ENCODE measurements around the gene DOK3. TPM values are rescaled to one million over a fixed set of nuclear protein-coding genes. Genes with fewer than 3 reads are reported as not detected.

DOK3 gene
- polyA plus RNA-seq, 1 donor (not counting 4 experiments of a cell fraction or from before 2014, with no cell fraction given) = 1.7 TPM

GRCh38 chr5:177516601-177517568 lies 7.3 kb upstream of the DOK3 start, which contains the start of gene DDX41:
Gene DDX41, minus strand, starts transcription at chr5:177516961. Its CDS starts 16 bp downstream, at chr5:177516945.
- Histone ChIP-seq H3K4me2 (ENCODE audit: control insufficient read depth, extremely low read depth, insufficient read depth, low read depth, low read length) (peak within 1 kb of the TSS; percentile 88), H2AFZ (ENCODE audit: control insufficient read depth, low read length) (peak within 1 kb of the TSS; percentile 92), H3K36me3 (ENCODE audit: control insufficient read depth in 2 of 2, extremely low read depth in 1 of 2, insufficient read depth in 2 of 2, low read length in 2 of 2) (peaks cover 32 to 44% of the 10 kb centered on the region in 2 experiments), H3K9me1 (ENCODE audit: control insufficient read depth, extremely low read depth, insufficient read depth, low read length) (no peaks in the 10 kb centered on the region), H3K4me1 (ENCODE audit: control insufficient read depth, extremely low read depth, insufficient read depth, low read length) (peaks cover 15% of the 10 kb centered on the region), H3K9me3 (ENCODE audit: control insufficient read depth, low read depth, low read length) (no peaks in the 10 kb centered on the region), H3K4me3 (ENCODE audit: control insufficient read depth in 2 of 3, extremely low read depth in 1 of 3, insufficient read depth in 2 of 3, low read depth in 1 of 3, low read length in 3 of 3) (peak within 1 kb of the TSS; percentile 65 to 80 (median 77)), H4K20me1 (ENCODE audit: control insufficient read depth, extremely low read depth, insufficient read depth, low read length) (no peaks in the 10 kb centered on the region), H3K79me2 (ENCODE audit: control insufficient read depth, insufficient read depth, low read length) (peaks cover 29% of the 10 kb centered on the region), H3K27ac (ENCODE audit: control insufficient read depth, insufficient read depth, low read length) (peak within 1 kb of the TSS; percentile 68), H3K27me3 (ENCODE audit: control insufficient read depth, extremely low read depth, insufficient read depth, low read length) (no peaks in the 10 kb centered on the region), H3K9ac (ENCODE audit: control insufficient read depth, extremely low read depth, insufficient read depth, low read length) (peak within 1 kb of the TSS; percentile 85)
- TF ChIP-seq, protein P1, sequence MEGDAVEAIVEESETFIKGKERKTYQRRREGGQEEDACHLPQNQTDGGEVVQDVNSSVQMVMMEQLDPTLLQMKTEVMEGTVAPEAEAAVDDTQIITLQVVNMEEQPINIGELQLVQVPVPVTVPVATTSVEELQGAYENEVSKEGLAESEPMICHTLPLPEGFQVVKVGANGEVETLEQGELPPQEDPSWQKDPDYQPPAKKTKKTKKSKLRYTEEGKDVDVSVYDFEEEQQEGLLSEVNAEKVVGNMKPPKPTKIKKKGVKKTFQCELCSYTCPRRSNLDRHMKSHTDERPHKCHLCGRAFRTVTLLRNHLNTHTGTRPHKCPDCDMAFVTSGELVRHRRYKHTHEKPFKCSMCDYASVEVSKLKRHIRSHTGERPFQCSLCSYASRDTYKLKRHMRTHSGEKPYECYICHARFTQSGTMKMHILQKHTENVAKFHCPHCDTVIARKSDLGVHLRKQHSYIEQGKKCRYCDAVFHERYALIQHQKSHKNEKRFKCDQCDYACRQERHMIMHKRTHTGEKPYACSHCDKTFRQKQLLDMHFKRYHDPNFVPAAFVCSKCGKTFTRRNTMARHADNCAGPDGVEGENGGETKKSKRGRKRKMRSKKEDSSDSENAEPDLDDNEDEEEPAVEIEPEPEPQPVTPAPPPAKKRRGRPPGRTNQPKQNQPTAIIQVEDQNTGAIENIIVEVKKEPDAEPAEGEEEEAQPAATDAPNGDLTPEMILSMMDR (optimal IDR thresholded peaks at IDR 0.05 in 1 of 3, IDR thresholded peaks at IDR 0.05 in 1 of 3, conservative IDR thresholded peaks at IDR 0.05 in 1 of 3; ENCODE audit: extremely low read depth in 1 of 3, insufficient read depth in 2 of 3, low read length in 3 of 3) = no peak
- no peak for TF ChIP-seq EZH2 (IDR thresholded peaks at IDR 0.05; ENCODE audit: low read length)
- FAIRE-seq (peak; percentile 93), DNase-seq (ENCODE audit: low read depth, low spot score) (peak; percentile 84)
- dilution Hi-C loops (cut with MboI; ENCODE audit: extremely low pct_ligation_motif_present, low sequenced_read_pairs) = no loop called here

DNA sequence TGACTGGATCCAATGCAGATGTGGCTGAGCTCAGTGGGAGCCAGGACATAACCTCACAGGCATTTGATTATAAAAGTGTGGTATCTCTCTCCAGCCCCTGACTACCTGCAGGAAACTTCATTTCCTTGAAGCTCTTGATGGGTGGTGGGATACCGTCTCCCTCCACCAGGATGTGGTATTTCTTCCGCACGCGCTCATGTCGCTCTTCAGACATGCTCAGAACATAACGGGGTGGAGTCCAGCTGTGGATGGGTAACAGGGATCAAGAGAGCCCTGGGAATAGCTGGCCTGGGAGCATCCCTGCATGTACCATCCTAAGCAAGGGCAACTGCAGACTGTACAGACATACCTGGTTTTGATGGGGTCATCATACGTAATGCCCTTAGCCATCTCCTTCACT lies 6.0 kb upstream of the DOK3 start:
- Histone ChIP-seq H2AFZ (ENCODE audit: control insufficient read depth, low read length) (no peak overlapping the region), H3K9me1 (ENCODE audit: control insufficient read depth, extremely low read depth, insufficient read depth, low read length) (no peaks in the 10 kb centered on the region), H3K4me3 (ENCODE audit: control insufficient read depth in 2 of 3, extremely low read depth in 1 of 3, insufficient read depth in 2 of 3, low read depth in 1 of 3, low read length in 3 of 3) (peak overlapping the region; percentile 65 to 80 (median 77)), H3K9ac (ENCODE audit: control insufficient read depth, extremely low read depth, insufficient read depth, low read length) (peak overlapping the region; percentile 85), H3K4me2 (ENCODE audit: control insufficient read depth, extremely low read depth, insufficient read depth, low read depth, low read length) (peak overlapping the region; percentile 88), H3K9me3 (ENCODE audit: control insufficient read depth, low read depth, low read length) (no peaks in the 10 kb centered on the region), H4K20me1 (ENCODE audit: control insufficient read depth, extremely low read depth, insufficient read depth, low read length) (no peaks in the 10 kb centered on the region), H3K36me3 (ENCODE audit: control insufficient read depth in 2 of 2, extremely low read depth in 1 of 2, insufficient read depth in 2 of 2, low read length in 2 of 2) (peaks cover 36 to 48% of the 10 kb centered on the region in 2 experiments), H3K27ac (ENCODE audit: control insufficient read depth, insufficient read depth, low read length) (peak overlapping the region; percentile 68), H3K79me2 (ENCODE audit: control insufficient read depth, insufficient read depth, low read length) (peaks cover 29% of the 10 kb centered on the region), H3K27me3 (ENCODE audit: control insufficient read depth, extremely low read depth, insufficient read depth, low read length) (no peaks in the 10 kb centered on the region), H3K4me1 (ENCODE audit: control insufficient read depth, extremely low read depth, insufficient read depth, low read length) (peaks cover 15% of the 10 kb centered on the region)
- DNase-seq (ENCODE audit: low read depth, low spot score) = no peak
- no peak for FAIRE-seq
- dilution Hi-C loops (cut with MboI; ENCODE audit: extremely low pct_ligation_motif_present, low sequenced_read_pairs) = no loop called here
- TF ChIP-seq EZH2 (IDR thresholded peaks at IDR 0.05; ENCODE audit: low read length) = no peak
- TF ChIP-seq, protein P1 (optimal IDR thresholded peaks at IDR 0.05 in 1 of 3, IDR thresholded peaks at IDR 0.05 in 1 of 3, conservative IDR thresholded peaks at IDR 0.05 in 1 of 3; ENCODE audit: extremely low read depth in 1 of 3, insufficient read depth in 2 of 3, low read length in 3 of 3) = no peak
